ENCODE data around the gene VPS13D.

- TF ChIP-seq CTCF (IDR thresholded peaks at IDR 0.05; ENCODE audit: low read depth, low read length, missing input control) (no peak), FOXA1 (IDR thresholded peaks at IDR 0.05) (no peak), EGR1 (IDR thresholded peaks at IDR 0.05; ENCODE audit: low read depth in 2 of 2) (no peak), YY1 (IDR thresholded peaks at IDR 0.05) (no peak), GABPA (IDR thresholded peaks at IDR 0.05 in 1 of 2, conservative IDR thresholded peaks at IDR 0.05 in 1 of 2) (no peak), REST (IDR thresholded peaks at IDR 0.05) (no peak), TAF1 (conservative IDR thresholded peaks at IDR 0.05) (no peak), RAD21 (IDR thresholded peaks at IDR 0.05) (no peak), RXRA (IDR thresholded peaks at IDR 0.05) (no peak)
- TF ChIP-seq, protein P1, sequence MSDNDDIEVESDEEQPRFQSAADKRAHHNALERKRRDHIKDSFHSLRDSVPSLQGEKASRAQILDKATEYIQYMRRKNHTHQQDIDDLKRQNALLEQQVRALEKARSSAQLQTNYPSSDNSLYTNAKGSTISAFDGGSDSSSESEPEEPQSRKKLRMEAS (IDR thresholded peaks at IDR 0.05), result no peak
- TF ChIP-seq, protein P2, sequence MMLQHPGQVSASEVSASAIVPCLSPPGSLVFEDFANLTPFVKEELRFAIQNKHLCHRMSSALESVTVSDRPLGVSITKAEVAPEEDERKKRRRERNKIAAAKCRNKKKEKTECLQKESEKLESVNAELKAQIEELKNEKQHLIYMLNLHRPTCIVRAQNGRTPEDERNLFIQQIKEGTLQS (IDR thresholded peaks at IDR 0.05), result no peak
- TF ChIP-seq, protein P3, sequence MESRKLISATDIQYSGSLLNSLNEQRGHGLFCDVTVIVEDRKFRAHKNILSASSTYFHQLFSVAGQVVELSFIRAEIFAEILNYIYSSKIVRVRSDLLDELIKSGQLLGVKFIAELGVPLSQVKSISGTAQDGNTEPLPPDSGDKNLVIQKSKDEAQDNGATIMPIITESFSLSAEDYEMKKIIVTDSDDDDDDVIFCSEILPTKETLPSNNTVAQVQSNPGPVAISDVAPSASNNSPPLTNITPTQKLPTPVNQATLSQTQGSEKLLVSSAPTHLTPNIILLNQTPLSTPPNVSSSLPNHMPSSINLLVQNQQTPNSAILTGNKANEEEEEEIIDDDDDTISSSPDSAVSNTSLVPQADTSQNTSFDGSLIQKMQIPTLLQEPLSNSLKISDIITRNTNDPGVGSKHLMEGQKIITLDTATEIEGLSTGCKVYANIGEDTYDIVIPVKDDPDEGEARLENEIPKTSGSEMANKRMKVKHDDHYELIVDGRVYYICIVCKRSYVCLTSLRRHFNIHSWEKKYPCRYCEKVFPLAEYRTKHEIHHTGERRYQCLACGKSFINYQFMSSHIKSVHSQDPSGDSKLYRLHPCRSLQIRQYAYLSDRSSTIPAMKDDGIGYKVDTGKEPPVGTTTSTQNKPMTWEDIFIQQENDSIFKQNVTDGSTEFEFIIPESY (IDR thresholded peaks at IDR 0.05), result no peak
These were observed 2.4 kb downstream of the VPS13D start for GRCh38 chr1:12232221-12232620.

Measured in liver (tissue), 3 donors.